Ectodermal cell (in vitro differentiated cells): Measurements from ENCODE around the gene DRAXIN.

ENCODE experiments used
- H3K27ac ChIP-seq: 2 replicates; pipeline ENCODE4 v1.7.0; 2013; ENCODE audit warnings: mild to moderate bottlenecking, low read depth, low read length; ENCODE audit not compliant: insufficient read depth, poor library complexity, severe bottlenecking
- H3K27me3 ChIP-seq: 2 replicates; pipeline ENCODE4 v1.7.0; 2013; ENCODE audit warnings: mild to moderate bottlenecking, low read length; ENCODE audit not compliant: insufficient read depth, control insufficient read depth, poor library complexity, severe bottlenecking
- H3K36me3 ChIP-seq: one replicate; pipeline ENCODE4 v1.7.0; 2013; ENCODE audit warnings: low read length; ENCODE audit not compliant: control insufficient read depth, insufficient read depth
- H3K4me1 ChIP-seq: one replicate; pipeline ENCODE4 v1.7.0; 2013; ENCODE audit warnings: low read length; ENCODE audit not compliant: control insufficient read depth, insufficient read depth
- H3K4me3 ChIP-seq: 2 replicates; pipeline ENCODE4 v1.7.0; 2013; ENCODE audit warnings: low read depth, low read length, control low read depth; ENCODE audit not compliant: insufficient read depth
- H3K9me3 ChIP-seq: 2 replicates; pipeline ENCODE4 v1.7.0; 2013; ENCODE audit warnings: mild to moderate bottlenecking, low read length, moderate library complexity; ENCODE audit not compliant: control insufficient read depth
- WGBS, 2 experiments: methylation state at CpG; one replicate each; pipeline ENCODE4 v1.1.7; 2013; ENCODE audit warnings: missing lambda C conversion rate in 2 of 2; 5-methylcytosine and 5-hydroxymethylcytosine counted together

DRAXIN gene

GRCh38 chr1:11708554-11709350 is 17.2 kb downstream of the DRAXIN start:
- H3K27me3 ChIP-seq, result no peaks in the 10 kb centered on the region
- 93 to 94% methylated on average over 11 of the region's 11 CpGs for WGBS, 2 experiments
- H3K4me3 ChIP-seq, result no peak overlapping the region

GRCh38 chr1:11711490-11711889 is 20.0 kb downstream of the DRAXIN start:
- H3K9me3 ChIP-seq, result no peaks in the 10 kb centered on the region

More at GRCh38 chr1:11708554-11709350, 17.2 kb downstream of the DRAXIN start:
- Histone ChIP-seq H3K27ac (no peak overlapping the region), H3K36me3 (peaks cover 10% of the 10 kb centered on the region), H3K4me1 (peaks cover 35% of the 10 kb centered on the region), H3K9me3 (no peaks in the 10 kb centered on the region)

GRCh38 chr1:11712285-11712684 is 20.8 kb downstream of the DRAXIN start:
- Histone ChIP-seq H3K4me1 (peaks cover 7% of the 10 kb centered on the region), H3K27ac (no peak overlapping the region), H3K4me3 (no peak overlapping the region), H3K27me3 (no peaks in the 10 kb centered on the region), H3K36me3 (peaks cover 15% of the 10 kb centered on the region), H3K9me3 (no peaks in the 10 kb centered on the region)
- 93 to 94% methylated on average over 8 of the region's 8 CpGs for WGBS, 2 experiments

More at GRCh38 chr1:11711490-11711889, 20.0 kb downstream of the DRAXIN start:
- H3K27ac ChIP-seq, result no peak overlapping the region
- 97% methylated on average over 5 of the region's 5 CpGs for WGBS, 2 experiments
- no peaks in the 10 kb centered on the region for H3K27me3 ChIP-seq
- H3K36me3 ChIP-seq, result peaks cover 15% of the 10 kb centered on the region
- no peak overlapping the region for H3K4me3 ChIP-seq
- H3K4me1 ChIP-seq, result peaks cover 9% of the 10 kb centered on the region

GRCh38 chr1:11713095-11713494 is 21.6 kb downstream of the DRAXIN start:
- Histone ChIP-seq H3K27me3 (no peaks in the 10 kb centered on the region), H3K27ac (no peak overlapping the region), H3K4me1 (no peaks in the 10 kb centered on the region), H3K9me3 (no peaks in the 10 kb centered on the region), H3K4me3 (no peak overlapping the region), H3K36me3 (peaks cover 15% of the 10 kb centered on the region)
- WGBS, 2 experiments, result 94 to 95% methylated on average over 11 of the region's 11 CpGs

GRCh38 chr1:11714831-11715575 is 23.5 kb downstream of the DRAXIN start:
- H3K27me3 ChIP-seq, result no peaks in the 10 kb centered on the region
- peaks cover 15% of the 10 kb centered on the region for H3K36me3 ChIP-seq

GRCh38 chr1:11719313-11720032 is 28.0 kb downstream of the DRAXIN start:
- peaks cover 4% of the 10 kb centered on the region for H3K36me3 ChIP-seq
- no peaks in the 10 kb centered on the region for H3K4me1 ChIP-seq
- no peaks in the 10 kb centered on the region for H3K9me3 ChIP-seq
- H3K27ac ChIP-seq, result no peak overlapping the region
- H3K4me3 ChIP-seq, result no peak overlapping the region
- H3K27me3 ChIP-seq, result no peaks in the 10 kb centered on the region
- 53 to 54% methylated on average over 44 of the region's 44 CpGs for WGBS, 2 experiments

More at GRCh38 chr1:11714831-11715575, 23.5 kb downstream of the DRAXIN start:
- 95 to 96% methylated on average over 24 of the region's 24 CpGs for WGBS, 2 experiments
- no peaks in the 10 kb centered on the region for H3K4me1 ChIP-seq
- H3K9me3 ChIP-seq, result no peaks in the 10 kb centered on the region
- H3K4me3 ChIP-seq, result no peak overlapping the region
- H3K27ac ChIP-seq, result no peak overlapping the region

GRCh38 chr1:11720033-11720376 is 28.5 kb downstream of the DRAXIN start:
- no peak overlapping the region for H3K4me3 ChIP-seq
- no peaks in the 10 kb centered on the region for H3K27me3 ChIP-seq
- no peak overlapping the region for H3K27ac ChIP-seq
- H3K36me3 ChIP-seq, result no peaks in the 10 kb centered on the region
- H3K9me3 ChIP-seq, result no peaks in the 10 kb centered on the region
- WGBS, 2 experiments, result 92 to 93% methylated on average over 12 of the region's 12 CpGs
- H3K4me1 ChIP-seq, result no peaks in the 10 kb centered on the region

GRCh38 chr1:11720525-11720924 is 29.0 kb downstream of the DRAXIN start:
- Histone ChIP-seq H3K27me3 (no peaks in the 10 kb centered on the region), H3K36me3 (no peaks in the 10 kb centered on the region), H3K27ac (no peak overlapping the region), H3K9me3 (no peaks in the 10 kb centered on the region), H3K4me3 (no peak overlapping the region), H3K4me1 (peaks cover 3% of the 10 kb centered on the region)
- 94 to 96% methylated on average over 4 of the region's 4 CpGs for WGBS, 2 experiments

GRCh38 chr1:11721311-11721710 is 29.8 kb downstream of the DRAXIN start:
- H3K27ac ChIP-seq, result no peak overlapping the region
- no peaks in the 10 kb centered on the region for H3K36me3 ChIP-seq
- no peaks in the 10 kb centered on the region for H3K27me3 ChIP-seq
- H3K9me3 ChIP-seq, result no peaks in the 10 kb centered on the region
- H3K4me3 ChIP-seq, result no peak overlapping the region
- WGBS, 2 experiments, result 95% methylated on average over 4 of the region's 4 CpGs
- peaks cover 4% of the 10 kb centered on the region for H3K4me1 ChIP-seq

- WGBS, 2 experiments, result 95 to 97% methylated on average over 2 of the region's 2 CpGs
Measured at GRCh38 chr1:11722538-11722937, 31.0 kb downstream of the DRAXIN start.

More at GRCh38 chr1:11722538-11722937, 31.0 kb downstream of the DRAXIN start:
- Histone ChIP-seq H3K4me1 (peaks cover 4% of the 10 kb centered on the region), H3K27me3 (no peaks in the 10 kb centered on the region), H3K27ac (no peak overlapping the region), H3K36me3 (no peaks in the 10 kb centered on the region), H3K9me3 (no peaks in the 10 kb centered on the region), H3K4me3 (no peak overlapping the region)
